ENCODE results near the gene GALNS.

DNA sequence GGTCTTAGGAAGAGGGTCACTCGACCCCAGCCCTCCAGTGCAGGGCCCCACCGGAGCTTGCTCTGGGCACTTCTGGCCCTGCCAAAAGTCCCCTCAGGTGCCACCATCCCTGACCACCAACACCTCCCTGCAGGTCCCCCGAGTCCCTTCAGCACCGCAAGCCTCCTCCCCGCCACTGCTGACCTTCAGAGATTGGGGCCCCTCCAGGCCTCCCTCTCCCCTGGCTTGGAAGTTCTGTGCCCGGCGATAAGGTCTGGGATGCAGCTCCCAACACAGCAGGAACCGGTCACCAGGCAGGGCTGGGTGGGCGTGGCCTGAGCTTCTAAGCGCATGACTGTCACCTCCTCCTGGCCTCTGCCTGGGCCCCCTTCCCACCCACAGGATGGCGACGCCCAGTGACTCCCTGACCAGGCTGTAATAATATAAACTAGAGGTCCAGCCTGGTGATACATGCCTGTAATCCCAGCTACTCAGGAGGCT lies 82.9 kb downstream of the GALNS start:
- TF ChIP-seq EZH2 (IDR thresholded peaks at IDR 0.05; ENCODE audit: low read depth, unreplicated experiment), result no peak
- no peak for TF ChIP-seq CTCF (conservative IDR thresholded peaks at IDR 0.05; ENCODE audit: low read depth in 2 of 2)
- no peak for TF ChIP-seq JUNB (IDR thresholded peaks at IDR 0.05; ENCODE audit: unreplicated experiment)

All from GM23338 (cell line).